Measurements from ENCODE around the gene ZC3H18. TPM values are rescaled to one million over a fixed set of nuclear protein-coding genes. Genes with fewer than 3 reads are reported as not detected.

The ZC3H18 gene
- total and polyA plus RNA-seq, 10 of the 15 experiments (the other 5 are each of a cell fraction or from before 2014, with no cell fraction given), result 1.0 to 58.3 (median 22.4) TPM

GRCh38 chr16:88585269-88585668 is 15.1 kb downstream of the ZC3H18 start:
- Histone ChIP-seq H3K4me1 (ENCODE audit: control insufficient read depth, insufficient read depth, low read length) (no peaks in the 10 kb centered on the region; the same call in 1 of the 2 replicates), H2AFZ (ENCODE audit: control insufficient read depth, low read depth, low read length) (no peak overlapping the region), H4K20me1 (ENCODE audit: control insufficient read depth, insufficient read depth) (no peaks in the 10 kb centered on the region), H3K9me3 (replicated peaks; ENCODE audit: control insufficient read depth, insufficient read depth, low read length) (no peaks in the 10 kb centered on the region), H3K27me3 (replicated peaks in 1 of 2; ENCODE audit: control insufficient read depth in 2 of 2, insufficient read depth in 2 of 2, low read length in 1 of 2) (no peaks in the 10 kb centered on the region), H3K36me3 (ENCODE audit: control insufficient read depth in 2 of 2, insufficient read depth in 2 of 2, low read length in 1 of 2) (peaks cover 35% of the 10 kb centered on the region in 2 experiments), H3K27ac (ENCODE audit: control insufficient read depth, insufficient read depth) (no peak overlapping the region), H3K4me3 (no peak overlapping the region), H3K79me2 (ENCODE audit: control insufficient read depth, insufficient read depth, low read length) (peaks cover 22% of the 10 kb centered on the region), H3K4me2 (ENCODE audit: control insufficient read depth, insufficient read depth) (no peak overlapping the region), H3K9ac (ENCODE audit: control insufficient read depth, insufficient read depth, low read length) (no peak overlapping the region)
- ATAC-seq (no peak), FAIRE-seq (no peak), DNase-seq (ENCODE audit: low read depth, low spot score) (no peak)
- in situ Hi-C loops (cut with MboI), result no loop called here
- SMC1A ChIA-PET (ENCODE audit: uncharacterized antibody, unreplicated experiment), result interaction anchor here (2.0 kb wide), 1 partner anchor 11 kb away, joined by 5 read pairs; no protein-coding TSS in a partner anchor
- 96% methylated on average over 8 of the region's 8 CpGs for WGBS (ENCODE audit: insufficient coverage, insufficient replicate concordance, low lambda C conversion rate, missing lambda C conversion rate)
- intact Hi-C loops (cut with micrococcal nuclease; ENCODE audit: unreplicated experiment), result no loop called here
- RAD21 ChIA-PET (ENCODE audit: unreplicated experiment), result no interaction called here
- no TSS peak for BruUV-seq (replicated peaks)
- POLR2A ChIA-PET, result no interaction called here
- TF ChIP-seq ZBTB33 (IDR thresholded peaks at IDR 0.05) (no peak), TAF1 (IDR thresholded peaks at IDR 0.05; ENCODE audit: borderline replicate concordance, low read depth, low read length) (no peak), ZBTB4 (CRISPR knock-in tag; IDR thresholded peaks at IDR 0.05) (no peak), BCL3 (IDR thresholded peaks at IDR 0.05; ENCODE audit: borderline replicate concordance, insufficient read depth, low read depth, low read length, poor library complexity, severe bottlenecking) (no peak), POLR2AphosphoS2 (IDR thresholded peaks at IDR 0.05; ENCODE audit: low read depth, low read length) (no peak), BRCA1 (IDR thresholded peaks at IDR 0.05; ENCODE audit: low read depth, low read length) (no peak), ZNF687 (IDR thresholded peaks at IDR 0.05) (no peak), SPI1 (IDR thresholded peaks at IDR 0.05; ENCODE audit: borderline replicate concordance, insufficient read depth, low read depth, low read length) (no peak)
- CTCF ChIA-PET, result interaction anchor here (0.8 to 1.0 kb wide), 2 partner anchors 15 to 40 kb away, joined by 3 read pairs; partner anchors contain the start of gene ZC3H18

All from GM12878 (cell line).